B cell (primary cell): ENCODE data around the gene GKN1.

Experiments
- CTCF ChIP-seq: fragments of 200-600 bp; IDR thresholded peaks from one replicate; pipeline ENCODE4 v1.8.0; 2022; ENCODE audit warnings: antibody characterized with exemption, mild to moderate bottlenecking
- EZH2 ChIP-seq: IDR thresholded peaks from 2 replicates; pipeline ENCODE4 v1.6.1; 2012; ENCODE audit warnings: borderline replicate concordance, low read depth, mild to moderate bottlenecking, moderate library complexity, low read length; ENCODE audit not compliant: insufficient read depth, poor library complexity, severe bottlenecking

- no peak for TF ChIP-seq CTCF
- no peak for TF ChIP-seq EZH2
These were observed 39.0 kb upstream of the GKN1 start for GRCh38 chr2:68935471-68935870.
